HepG2 (cell line): ENCODE results near the gene MYO18A. TPM values are rescaled to one million over a fixed set of nuclear protein-coding genes. Genes with fewer than 3 reads are reported as not detected.

Experiments
- ATAC-seq: fragments of 200-7000 bp; cut with Tn5 transposase; 3 replicates; pipeline ENCODE4 v1.9.1; 2020; ENCODE audit warnings: mild to moderate bottlenecking, moderate library complexity
- BruUV-seq: library from RNA; stranded (reverse); fragments of 400-500 nt; replicated peaks from 2 replicates; lab custom pipeline; 2021; lab: Mats Ljungman, UMichigan
- CTCF ChIA-PET: fragments of 300-600 bp; formaldehyde crosslinking; extraction: SDS; loops from one replicate; lab custom pipeline; 2021; ENCODE audit warnings: low total read pairs, inconsistent platforms, low intra/inter-chr PET ratio; lab: Yijun Ruan, JAX
- POLR2A ChIA-PET: fragments of 350-600 bp; sonication (Branson Sonifier 250); formaldehyde crosslinking; loops from one replicate; lab custom pipeline; 2020; ENCODE audit warnings: antibody characterized with exemption, inconsistent platforms; lab: Yijun Ruan, JAX
- DNase-seq: peaks from one replicate; pipeline ENCODE4 v3.0.0-alpha.2; 2015; ENCODE audit warnings: low spot score
- FAIRE-seq: peaks from 3 replicates; lab custom pipeline; 2011; peaks lifted over from hg19 to GRCh38; lab: Jason Lieb, UNC
- H2AFZ ChIP-seq: one replicate; pipeline ENCODE4 v1.6.1; 2011; ENCODE audit warnings: low read length, inconsistent platforms
- H3K27ac ChIP-seq: fragments of 300-600 bp; 3 replicates; pipeline ENCODE4 v1.8.0; 2011; ENCODE audit warnings: mixed run types, mild to moderate bottlenecking, mixed read lengths, low read length, inconsistent platforms; ENCODE audit not compliant: insufficient read depth; ENCODE audit errors: extremely low read length
- H3K27me3 ChIP-seq, 2 experiments: fragments of 200-600 bp in 1 of 2; 2 replicates in 1 of 2; 3 replicates in 1 of 2; pipeline versions ENCODE4 v1.6.0 to v1.8.0; 2011; ENCODE audit warnings: low read length in 2 of 2, mild to moderate bottlenecking in 2 of 2, moderate library complexity in 2 of 2, inconsistent platforms in 1 of 2; ENCODE audit not compliant: insufficient read depth in 2 of 2, control insufficient read depth in 1 of 2
- H3K36me3 ChIP-seq, 2 experiments: fragments of 200-600 bp in 1 of 2; replicated peaks in 1 of 2; 2 replicates in 1 of 2; 3 replicates in 1 of 2; pipeline versions ENCODE4 v1.5.1 to v1.8.0; 2011; ENCODE audit warnings: low read length in 2 of 2, inconsistent platforms in 1 of 2; ENCODE audit not compliant: insufficient read depth in 2 of 2, control insufficient read depth in 1 of 2
- H3K4me1 ChIP-seq: 2 replicates; pipeline ENCODE4 v1.5.1; 2012; ENCODE audit warnings: low read length, inconsistent platforms; ENCODE audit not compliant: insufficient read depth
- H3K4me2 ChIP-seq: 2 replicates; pipeline ENCODE4 v1.6.0; 2011; ENCODE audit warnings: low read depth, low read length, inconsistent platforms
- H3K4me3 ChIP-seq, 3 experiments: fragments of 200-600 bp in 1 of 3; sonication (generic), shearing (Covaris generic) in 1 of 3; replicated peaks in 1 of 3; 2 replicates each; pipeline ENCODE4 v1.5.1; 2011 to 2016; ENCODE audit warnings: low read length in 3 of 3, inconsistent platforms in 2 of 3, low read depth in 2 of 3, mild to moderate bottlenecking in 2 of 3, control low read depth in 1 of 3, mixed read lengths in 1 of 3; ENCODE audit not compliant: insufficient read depth in 1 of 3
- H3K79me2 ChIP-seq: one replicate; pipeline ENCODE4 v1.6.1; 2011; ENCODE audit warnings: low read length, inconsistent platforms; ENCODE audit not compliant: insufficient read depth
- H3K9ac ChIP-seq: 2 replicates; pipeline ENCODE4 v1.6.0; 2011; ENCODE audit warnings: mild to moderate bottlenecking, low read depth, low read length, inconsistent platforms; ENCODE audit not compliant: insufficient read depth
- H3K9me3 ChIP-seq: 2 replicates; pipeline ENCODE4 v1.5.1; 2012; ENCODE audit warnings: mild to moderate bottlenecking, low read length
- H4K20me1 ChIP-seq: 2 replicates; pipeline ENCODE4 v1.6.0; 2011; ENCODE audit warnings: inconsistent platforms, mild to moderate bottlenecking, low read length, moderate library complexity; ENCODE audit not compliant: insufficient read depth
- GABPB1 ChIP-seq: IDR thresholded peaks from 2 replicates; pipeline ENCODE4 v1.6.1; 2016; ENCODE audit warnings: mild to moderate bottlenecking, missing genetic modification reagents, moderate library complexity, missing compliant biosample characterization
- HOMEZ ChIP-seq: IDR thresholded peaks from 2 replicates; pipeline ENCODE4 v1.6.1; 2016; ENCODE audit warnings: low read depth
- KLF11 ChIP-seq: IDR thresholded peaks from 2 replicates; pipeline ENCODE4 v1.6.1; 2016; ENCODE audit warnings: missing compliant biosample characterization
- MATR3 ChIP-seq: sonication (generic); formaldehyde crosslinking; IDR thresholded peaks from 2 replicates; pipeline ENCODE4 v1.4.0; 2020; ENCODE audit warnings: missing genetic modification reagents
- PHF5A ChIP-seq: IDR thresholded peaks from one replicate; pipeline ENCODE4 v1.6.1; 2018; ENCODE audit warnings: low read depth, missing genetic modification reagents; ENCODE audit not compliant: unreplicated experiment
- TSC22D2 ChIP-seq: sonication (generic); formaldehyde crosslinking; IDR thresholded peaks from 2 replicates; pipeline ENCODE4 v1.5.1; 2020; ENCODE audit warnings: missing genetic modification reagents, mild to moderate bottlenecking, borderline replicate concordance
- ZBTB3 ChIP-seq: sonication (generic); formaldehyde crosslinking; IDR thresholded peaks from 2 replicates; pipeline ENCODE4 v1.4.0; 2020; ENCODE audit warnings: low read depth, mild to moderate bottlenecking, moderate library complexity, missing genetic modification reagents, borderline replicate concordance
- ZFY ChIP-seq: sonication (generic); formaldehyde crosslinking; IDR thresholded peaks from 2 replicates; pipeline ENCODE4 v1.4.0; 2020; ENCODE audit warnings: missing genetic modification reagents
- ZNF3 ChIP-seq: IDR thresholded peaks from 2 replicates; pipeline ENCODE4 v1.7.0; 2017; ENCODE audit warnings: inconsistent platforms
- ZNF468 ChIP-seq: sonication (generic); formaldehyde crosslinking; IDR thresholded peaks from 2 replicates; pipeline ENCODE4 v1.8.0; 2022; ENCODE audit warnings: mild to moderate bottlenecking, moderate library complexity, missing genetic modification reagents
- ZNF510 ChIP-seq: sonication (generic); formaldehyde crosslinking; IDR thresholded peaks from 2 replicates; pipeline ENCODE4 v1.4.0; 2020; ENCODE audit warnings: low read depth, mild to moderate bottlenecking, missing genetic modification reagents
- ZNF720 ChIP-seq: sonication (generic); formaldehyde crosslinking; IDR thresholded peaks from 2 replicates; pipeline ENCODE4 v1.4.0; 2020; ENCODE audit warnings: missing genetic modification reagents
- WGBS: methylation state at CpG from one replicate; pipeline ENCODE4 v1.1.6; 2017; ENCODE audit warnings: low lambda C conversion rate; 5-methylcytosine and 5-hydroxymethylcytosine counted together
- in situ Hi-C: cut with HindIII; loops from 2 replicates; pipeline ENCODE4 v1.10.0; 2017; ENCODE audit warnings: low pct_unique_long_range_greater_than_20kb; ENCODE audit not compliant: extremely low pct_ligation_motif_present
- intact Hi-C: fragments of 100-400 bp; cut with micrococcal nuclease; formaldehyde crosslinking; loops from one replicate; pipeline ENCODE4 v1.10.0; 2022; ENCODE audit not compliant: unreplicated experiment
- polyA plus RNA-seq, 8 experiments: library from polyadenylated mRNA; depleted of rRNA in 3 of 8; stranded (reverse) in 7 of 8; unstranded in 1 of 8; fragments of >200 nt; fragmentation: Illumina TruSeq in 4 of 8; extraction: Trizol in 4 of 8; gene quantifications; 2 replicates each; pipeline versions ENCODE4 v1.2.1 to v1.2.3, GENCODE V29; 2011 to 2016; ENCODE audit warnings: low read depth in 4 of 8, missing spikeins in 1 of 8, mixed read lengths in 1 of 8; ENCODE audit not compliant: insufficient read depth in 1 of 8
- total RNA-seq, 5 experiments: library from RNA; depleted of rRNA; stranded (reverse); fragments of >200 nt; fragmentation: Illumina TruSeq; extraction: Trizol; gene quantifications; 2 replicates each; pipeline ENCODE4 v1.2.3, GENCODE V29; 2016; ENCODE audit warnings: low read depth in 1 of 5
- TF ChIP-seq, protein P1 (sequence below): IDR thresholded peaks from 2 replicates; pipeline ENCODE4 v1.6.1; 2016; ENCODE audit warnings: missing compliant biosample characterization, missing genetic modification reagents, borderline replicate concordance
- TF ChIP-seq, protein P2 (sequence below): sonication (generic); formaldehyde crosslinking; conservative IDR thresholded peaks from 2 replicates; pipeline ENCODE4 v1.8.1; 2023; ENCODE audit warnings: missing genetic modification reagents
- TF ChIP-seq, protein P3 (sequence below): sonication (generic); formaldehyde crosslinking; IDR thresholded peaks from 2 replicates; pipeline ENCODE4 v1.5.0; 2020; ENCODE audit warnings: mild to moderate bottlenecking, missing genetic modification reagents
- TF ChIP-seq, protein P4 (sequence below): IDR thresholded peaks from 2 replicates; pipeline ENCODE4 v1.6.1; 2016

Gene MYO18A
- total and polyA plus RNA-seq, 2 of the 13 experiments (the other 11 are each of a cell fraction or from before 2014, with no cell fraction given): 16.8 to 24.8 TPM

DNA sequence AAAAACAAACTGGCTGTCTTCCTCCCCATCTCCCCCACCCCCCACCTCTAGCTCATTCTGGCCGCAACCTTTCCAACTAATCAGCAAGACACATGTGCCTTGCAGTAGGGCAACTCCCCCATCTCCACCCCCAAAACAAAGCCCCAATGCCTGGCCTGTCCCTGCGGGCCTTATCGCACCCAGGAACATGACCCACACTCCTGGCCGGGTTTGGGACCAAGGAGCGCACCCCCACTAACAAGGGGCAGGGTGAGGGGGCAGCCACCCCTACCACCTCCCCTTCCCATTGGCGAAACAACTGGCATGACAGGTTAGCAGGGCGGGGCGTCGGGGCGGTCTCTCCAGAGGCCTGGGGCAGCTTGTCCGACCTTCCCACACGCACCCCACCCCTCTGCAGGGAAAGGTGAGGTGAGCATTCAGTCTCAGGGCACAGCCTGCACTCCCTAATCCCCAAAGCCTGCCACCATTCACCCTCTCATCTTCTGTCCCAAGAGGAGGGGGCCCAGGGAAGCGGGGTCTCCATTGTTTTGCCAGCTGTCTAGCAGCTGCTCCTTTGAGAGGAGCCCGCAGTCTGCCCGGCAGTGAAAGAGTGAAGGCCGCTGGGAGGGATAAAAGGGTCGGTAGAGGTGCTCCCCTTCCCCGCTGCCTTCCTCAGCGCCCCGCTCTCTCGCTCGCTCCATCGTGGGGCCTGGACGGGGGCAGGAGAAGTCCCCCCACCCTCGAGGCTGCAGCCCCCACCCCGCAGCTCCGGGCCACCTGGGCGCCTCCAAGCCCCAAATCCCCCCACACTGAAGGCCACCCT, 765 bp downstream of the MYO18A start:
- peaks cover 34% of the 10 kb centered on the region for H3K79me2 ChIP-seq
- H3K36me3 ChIP-seq: no peaks in the 10 kb centered on the region
- H3K9me3 ChIP-seq: no peaks in the 10 kb centered on the region
- H3K4me3 ChIP-seq: peak overlapping the region; percentile 68 to 88 (median 86)
- in situ Hi-C loops (loop anchor here (5.0 kb wide), 1 partner anchor 32 kb away; no protein-coding TSS in a partner anchor), intact Hi-C loops (no loop called here)
- DNase-seq (peak; percentile 89), FAIRE-seq (peak; percentile 75), ATAC-seq (peak; percentile 72)
- POLR2A ChIA-PET: interaction anchor here (0.6 to 6.6 kb wide), 17 partner anchors 9 to 292 kb away, joined by 3 to 618 read pairs (median 7); partner anchors contain the start of genes NUFIP2, PHF12 and PIPOX
- H3K9ac ChIP-seq: peak overlapping the region; percentile 84
- peak overlapping the region; percentile 98 for H3K27ac ChIP-seq
- H3K27me3 ChIP-seq: no peaks in the 10 kb centered on the region; a peak in 1 of 5 replicates
- CTCF ChIA-PET: interaction anchor here (1.1 to 2.6 kb wide), 4 partner anchors 27 to 40 kb away, joined by 4 to 40 read pairs (median 6); no protein-coding TSS in a partner anchor
- WGBS: 4% methylated on average over 14 of the region's 28 CpGs
- no peak overlapping the region for H2AFZ ChIP-seq
- TSS peak; percentile 74 for BruUV-seq
- H3K4me1 ChIP-seq: peaks cover 37% of the 10 kb centered on the region
- no peaks in the 10 kb centered on the region for H4K20me1 ChIP-seq
- peak overlapping the region; percentile 98 for H3K4me2 ChIP-seq
- TF ChIP-seq TSC22D2 (CRISPR knock-in tag) (0 out of 2 replicates have a peak, but pooled peaks have one; percentile 40), GABPB1 (CRISPR knock-in tag) (peak; percentile 47), ZNF468 (CRISPR knock-in tag) (no peak), KLF11 (CRISPR knock-in tag) (no peak), PHF5A (CRISPR knock-in tag) (no peak), ZFY (CRISPR knock-in tag) (peak; percentile 73; the same call in 1 of the 2 replicates), ZNF3 (no peak), MATR3 (no peak), HOMEZ (peak; percentile 58; the same call in 1 of the 2 replicates), ZNF720 (CRISPR knock-in tag) (no peak), ZBTB3 (no peak), ZNF510 (no peak)
- TF ChIP-seq, protein P1, sequence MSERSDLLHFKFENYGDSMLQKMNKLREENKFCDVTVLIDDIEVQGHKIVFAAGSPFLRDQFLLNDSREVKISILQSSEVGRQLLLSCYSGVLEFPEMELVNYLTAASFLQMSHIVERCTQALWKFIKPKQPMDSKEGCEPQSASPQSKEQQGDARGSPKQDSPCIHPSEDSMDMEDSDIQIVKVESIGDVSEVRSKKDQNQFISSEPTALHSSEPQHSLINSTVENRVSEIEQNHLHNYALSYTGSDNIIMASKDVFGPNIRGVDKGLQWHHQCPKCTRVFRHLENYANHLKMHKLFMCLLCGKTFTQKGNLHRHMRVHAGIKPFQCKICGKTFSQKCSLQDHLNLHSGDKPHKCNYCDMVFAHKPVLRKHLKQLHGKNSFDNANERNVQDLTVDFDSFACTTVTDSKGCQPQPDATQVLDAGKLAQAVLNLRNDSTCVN (CRISPR knock-in tag): no peak; the same call in 1 of the 2 replicates
- TF ChIP-seq, protein P2, sequence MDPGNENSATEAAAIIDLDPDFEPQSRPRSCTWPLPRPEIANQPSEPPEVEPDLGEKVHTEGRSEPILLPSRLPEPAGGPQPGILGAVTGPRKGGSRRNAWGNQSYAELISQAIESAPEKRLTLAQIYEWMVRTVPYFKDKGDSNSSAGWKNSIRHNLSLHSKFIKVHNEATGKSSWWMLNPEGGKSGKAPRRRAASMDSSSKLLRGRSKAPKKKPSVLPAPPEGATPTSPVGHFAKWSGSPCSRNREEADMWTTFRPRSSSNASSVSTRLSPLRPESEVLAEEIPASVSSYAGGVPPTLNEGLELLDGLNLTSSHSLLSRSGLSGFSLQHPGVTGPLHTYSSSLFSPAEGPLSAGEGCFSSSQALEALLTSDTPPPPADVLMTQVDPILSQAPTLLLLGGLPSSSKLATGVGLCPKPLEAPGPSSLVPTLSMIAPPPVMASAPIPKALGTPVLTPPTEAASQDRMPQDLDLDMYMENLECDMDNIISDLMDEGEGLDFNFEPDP (CRISPR knock-in tag): no peak
- TF ChIP-seq, protein P3, sequence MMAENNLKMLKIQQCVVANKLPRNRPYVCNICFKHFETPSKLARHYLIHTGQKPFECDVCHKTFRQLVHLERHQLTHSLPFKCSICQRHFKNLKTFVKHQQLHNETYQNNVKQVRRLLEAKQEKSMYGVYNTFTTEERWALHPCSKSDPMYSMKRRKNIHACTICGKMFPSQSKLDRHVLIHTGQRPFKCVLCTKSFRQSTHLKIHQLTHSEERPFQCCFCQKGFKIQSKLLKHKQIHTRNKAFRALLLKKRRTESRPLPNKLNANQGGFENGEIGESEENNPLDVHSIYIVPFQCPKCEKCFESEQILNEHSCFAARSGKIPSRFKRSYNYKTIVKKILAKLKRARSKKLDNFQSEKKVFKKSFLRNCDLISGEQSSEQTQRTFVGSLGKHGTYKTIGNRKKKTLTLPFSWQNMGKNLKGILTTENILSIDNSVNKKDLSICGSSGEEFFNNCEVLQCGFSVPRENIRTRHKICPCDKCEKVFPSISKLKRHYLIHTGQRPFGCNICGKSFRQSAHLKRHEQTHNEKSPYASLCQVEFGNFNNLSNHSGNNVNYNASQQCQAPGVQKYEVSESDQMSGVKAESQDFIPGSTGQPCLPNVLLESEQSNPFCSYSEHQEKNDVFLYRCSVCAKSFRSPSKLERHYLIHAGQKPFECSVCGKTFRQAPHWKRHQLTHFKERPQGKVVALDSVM (CRISPR knock-in tag): no peak
- TF ChIP-seq, protein P4, sequence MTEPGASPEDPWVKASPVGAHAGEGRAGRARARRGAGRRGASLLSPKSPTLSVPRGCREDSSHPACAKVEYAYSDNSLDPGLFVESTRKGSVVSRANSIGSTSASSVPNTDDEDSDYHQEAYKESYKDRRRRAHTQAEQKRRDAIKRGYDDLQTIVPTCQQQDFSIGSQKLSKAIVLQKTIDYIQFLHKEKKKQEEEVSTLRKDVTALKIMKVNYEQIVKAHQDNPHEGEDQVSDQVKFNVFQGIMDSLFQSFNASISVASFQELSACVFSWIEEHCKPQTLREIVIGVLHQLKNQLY (CRISPR knock-in tag): no peak
